Cerebellar cortex (tissue), 1 donor: Measurements from ENCODE around the gene CCDC82.
A peak's percentile ranks its signal among the peaks of the same experiment; 100 is the strongest.
"Not testable (repeated sequence)": the region's sequence is repeated elsewhere in the genome, so short reads cannot be mapped to it uniquely, and the experiment has no call there.

Experiments used
- DNase-seq: peaks from one replicate; pipeline ENCODE4 v3.0.0-alpha.2; 2015; ENCODE audit warnings: low spot score

CCDC82 gene

GRCh38 chr11:96389720-96390487, at the start of gene CCDC82, which contains the start of gene JRKL:
Gene CCDC82, minus strand, starts transcription at chr11:96389912. Its CDS starts 5,165 bp downstream, at chr11:96384747.
Gene JRKL, plus strand, starts transcription at chr11:96390013. Its CDS starts 637 bp downstream, at chr11:96390650.
- DNase-seq: peak; percentile 96

GRCh38 chr11:96432654-96433053, 42.9 kb upstream of the CCDC82 start:
- DNase-seq: not testable (repeated sequence)

- DNase-seq: no peak
Observed at GRCh38 chr11:96430668-96431067, 41.0 kb upstream of the CCDC82 start.

- DNase-seq: no peak
Observed at GRCh38 chr11:96424693-96425092, 35.0 kb upstream of the CCDC82 start.

GRCh38 chr11:96413408-96413807, 23.7 kb upstream of the CCDC82 start:
- DNase-seq: no peak

- DNase-seq: no peak
Observed at GRCh38 chr11:96412761-96413381, 23.2 kb upstream of the CCDC82 start.

GRCh38 chr11:96411412-96411811, 21.7 kb upstream of the CCDC82 start:
- DNase-seq: not testable (repeated sequence)

- DNase-seq: no peak
Observed at GRCh38 chr11:96400697-96401096, 11.0 kb upstream of the CCDC82 start.

GRCh38 chr11:96397863-96398262, 8.2 kb upstream of the CCDC82 start:
- DNase-seq: no peak

GRCh38 chr11:96396637-96397036, 6.9 kb upstream of the CCDC82 start:
- DNase-seq: no peak

GRCh38 chr11:96394773-96395172, 5.1 kb upstream of the CCDC82 start:
- no peak for DNase-seq

- DNase-seq: peak; percentile 61
Observed at GRCh38 chr11:96393753-96394348, 4.1 kb upstream of the CCDC82 start.

- DNase-seq: no peak
Observed at GRCh38 chr11:96391698-96392307, 2.1 kb upstream of the CCDC82 start.

- peak; percentile 6 for DNase-seq
Observed at GRCh38 chr11:96390488-96390792, 728 bp upstream of the CCDC82 start.

- DNase-seq: peak; percentile 35
Observed at GRCh38 chr11:96388891-96389719, 607 bp downstream of the CCDC82 start.

- DNase-seq: no peak
Observed at GRCh38 chr11:96385187-96385586, 4.5 kb downstream of the CCDC82 start.

- DNase-seq: no peak
Observed at GRCh38 chr11:96384156-96384555, 5.6 kb downstream of the CCDC82 start.

GRCh38 chr11:96376796-96377195, 12.9 kb downstream of the CCDC82 start:
- DNase-seq: no peak

- no peak for DNase-seq
Observed at GRCh38 chr11:96373826-96374225, 15.9 kb downstream of the CCDC82 start.

GRCh38 chr11:96367342-96367741, 22.4 kb downstream of the CCDC82 start:
- DNase-seq: no peak

GRCh38 chr11:96366024-96366423, 23.7 kb downstream of the CCDC82 start:
- no peak for DNase-seq

- no peak for DNase-seq
Observed at GRCh38 chr11:96365493-96365892, 24.2 kb downstream of the CCDC82 start.
